Gastrocnemius medialis (tissue), 4 donors: ENCODE data around the gene COLGALT1. TPM values are rescaled to one million over a fixed set of nuclear protein-coding genes. Genes with fewer than 3 reads are reported as not detected.

Source experiments
- ATAC-seq, 2 donors: fragments of 150-250 bp; one replicate each; pipeline ENCODE4 v1.9.1; 2016
- DNase-seq, 2 donors: peaks; one replicate each; pipeline ENCODE4 v3.0.0-alpha.2; 2019
- H3K27ac ChIP-seq, 4 donors: fragments of 200-600 bp; sonication (generic); 1 replicate in 1 of 4; 2 replicates in 3 of 4; pipeline ENCODE4 v1.5.1; 2016 to 2018; ENCODE audit warnings: mild to moderate bottlenecking in 2 of 4, moderate library complexity in 1 of 4
- H3K27me3 ChIP-seq, 3 donors: fragments of 200-600 bp; sonication (generic) in 2 of 3; 1 replicate in 1 of 3; 2 replicates in 2 of 3; pipeline versions ENCODE4 v1.5.1 to v1.6.0; 2016 to 2019; ENCODE audit warnings: mild to moderate bottlenecking in 1 of 3, moderate library complexity in 1 of 3
- H3K36me3 ChIP-seq, 2 donors: fragments of 200-600 bp; sonication (generic) in 1 of 2; one replicate each; pipeline ENCODE4 v1.5.1; 2017 to 2018
- H3K4me1 ChIP-seq, 2 donors: fragments of 200-600 bp; sonication (generic) in 1 of 2; one replicate each; pipeline ENCODE4 v1.5.1; 2016 to 2017; ENCODE audit warnings: mild to moderate bottlenecking in 2 of 2
- H3K4me3 ChIP-seq, 4 donors: fragments of 200-600 bp; sonication (generic) in 3 of 4; 1 replicate in 1 of 4; 2 replicates in 3 of 4; pipeline ENCODE4 v1.5.1; 2016 to 2019; ENCODE audit warnings: mild to moderate bottlenecking in 2 of 4
- H3K9me3 ChIP-seq, 3 donors: fragments of 200-600 bp; sonication (generic) in 2 of 3; 1 replicate in 1 of 3; 2 replicates in 2 of 3; pipeline ENCODE4 v1.5.1; 2016 to 2019
- POLR2A ChIP-seq, 2 donors: fragments of 450-650 bp; IDR thresholded peaks; one replicate each; pipeline ENCODE4 v1.6.1; 2017; ENCODE audit warnings: antibody characterized with exemption in 2 of 2, mild to moderate bottlenecking in 2 of 2, moderate library complexity in 2 of 2
- in situ Hi-C, 4 donors: fragments of 200-750 bp; cut with MboI; loops; one replicate each; pipeline versions ENCODE4 v1.15.0 to v1.8.0; 2017; ENCODE audit warnings: low sequenced_read_pairs in 4 of 4
- intact Hi-C: fragments of 100-400 bp; cut with DNase I; formaldehyde crosslinking; loops from one replicate; pipeline ENCODE4 v1.15.1; 2023; ENCODE audit warnings: low total_unique reads
- total RNA-seq, 4 donors: library from RNA; depleted of rRNA; stranded (reverse); fragments of >200 nt; gene quantifications; one replicate each; pipeline versions ENCODE4 v1.1.0 to v1.2.3, GENCODE V29; 2016
- TF ChIP-seq, protein P1 (sequence below), 5 experiments: fragments of 450-650 bp in 3 of 5; fragments of 200-600 bp in 2 of 5; sonication (generic) in 2 of 5; IDR thresholded peaks in 4 of 5; conservative IDR thresholded peaks in 1 of 5; 1 replicate in 4 of 5; 2 replicates in 1 of 5; pipeline ENCODE4 v1.5.1; 2016 to 2019; ENCODE audit warnings: antibody characterized with exemption in 5 of 5, mild to moderate bottlenecking in 3 of 5, moderate library complexity in 3 of 5

COLGALT1 gene
- total RNA-seq, 4 donors from 2014 or later = 16.6 to 33.2 (median 27.5) TPM

DNA sequence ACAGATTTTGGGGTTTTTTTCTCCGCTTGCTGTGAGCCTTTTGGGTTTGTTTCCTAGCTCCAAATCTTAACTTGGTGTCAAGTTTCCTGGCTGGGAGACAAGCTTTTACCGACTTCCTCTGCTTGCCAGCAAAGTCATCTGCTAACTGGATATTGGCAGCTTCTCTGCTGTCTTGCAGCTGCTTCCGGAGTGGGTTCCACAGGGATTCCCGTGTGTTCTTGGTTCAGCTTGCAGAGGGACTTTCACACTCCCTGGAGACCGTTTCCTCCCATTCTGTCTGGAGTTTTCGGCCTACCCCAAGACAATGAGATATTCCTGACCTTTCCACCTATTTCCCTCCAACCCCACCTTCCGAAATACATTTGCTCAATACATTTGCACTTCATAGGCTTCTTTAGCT is 2.2 kb upstream of the COLGALT1 start:
- peak; percentile 44 to 62 for ATAC-seq
- Histone ChIP-seq H3K27ac (peak overlapping the region; percentile 51 to 71 (median 58)), H3K9me3 (no peaks in the 10 kb centered on the region), H3K36me3 (peaks cover 0 to 4% of the 10 kb centered on the region in 2 donors), H3K4me1 (peaks cover 13 to 19% of the 10 kb centered on the region in 2 donors), H3K4me3 (no peak overlapping the region), H3K27me3 (no peaks in the 10 kb centered on the region)
- intact Hi-C loops = loop anchor here (10.0 kb wide), 1 partner anchor 218 kb away; the partner anchor contains the start of genes ANO8 and GTPBP3
- peak; percentile 70 to 74 for DNase-seq
- in situ Hi-C loops = no loop called here
- TF ChIP-seq, protein P1, sequence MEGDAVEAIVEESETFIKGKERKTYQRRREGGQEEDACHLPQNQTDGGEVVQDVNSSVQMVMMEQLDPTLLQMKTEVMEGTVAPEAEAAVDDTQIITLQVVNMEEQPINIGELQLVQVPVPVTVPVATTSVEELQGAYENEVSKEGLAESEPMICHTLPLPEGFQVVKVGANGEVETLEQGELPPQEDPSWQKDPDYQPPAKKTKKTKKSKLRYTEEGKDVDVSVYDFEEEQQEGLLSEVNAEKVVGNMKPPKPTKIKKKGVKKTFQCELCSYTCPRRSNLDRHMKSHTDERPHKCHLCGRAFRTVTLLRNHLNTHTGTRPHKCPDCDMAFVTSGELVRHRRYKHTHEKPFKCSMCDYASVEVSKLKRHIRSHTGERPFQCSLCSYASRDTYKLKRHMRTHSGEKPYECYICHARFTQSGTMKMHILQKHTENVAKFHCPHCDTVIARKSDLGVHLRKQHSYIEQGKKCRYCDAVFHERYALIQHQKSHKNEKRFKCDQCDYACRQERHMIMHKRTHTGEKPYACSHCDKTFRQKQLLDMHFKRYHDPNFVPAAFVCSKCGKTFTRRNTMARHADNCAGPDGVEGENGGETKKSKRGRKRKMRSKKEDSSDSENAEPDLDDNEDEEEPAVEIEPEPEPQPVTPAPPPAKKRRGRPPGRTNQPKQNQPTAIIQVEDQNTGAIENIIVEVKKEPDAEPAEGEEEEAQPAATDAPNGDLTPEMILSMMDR (IDR thresholded peaks at IDR 0.05 in 4 of 5, conservative IDR thresholded peaks at IDR 0.05 in 1 of 5) = no peak
- no peak for TF ChIP-seq POLR2A (IDR thresholded peaks at IDR 0.05)

DNA sequence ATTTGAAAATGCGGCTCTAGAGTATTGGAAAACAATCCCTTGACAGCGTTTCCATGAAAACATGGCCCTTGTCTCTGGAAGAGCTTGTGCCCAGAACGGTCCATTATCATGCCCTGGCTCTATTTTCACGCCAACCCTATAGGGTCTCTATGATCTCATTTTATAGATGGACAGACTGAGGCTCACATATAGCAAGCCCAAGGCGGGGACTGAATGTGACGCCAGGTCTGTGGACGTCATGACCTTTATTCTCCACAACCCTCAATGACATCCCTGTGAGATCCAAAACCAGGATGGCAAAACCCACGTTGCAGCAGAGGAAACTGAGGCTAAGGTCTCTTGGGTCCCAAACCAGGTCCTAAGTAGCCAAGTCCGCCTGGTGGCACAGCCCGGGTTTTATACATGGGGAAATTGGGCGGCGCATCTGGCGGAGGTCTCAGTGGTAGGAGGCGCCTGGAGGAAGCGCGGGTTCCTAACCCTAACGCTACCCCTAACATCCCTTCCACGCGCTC is 425 bp upstream of the COLGALT1 start:
- intact Hi-C loops = loop anchor here (1.0 to 10.0 kb wide), 4 partner anchors 42 to 309 kb away; partner anchors contain the start of genes ANO8, GTPBP3 and SLC27A1

DNA sequence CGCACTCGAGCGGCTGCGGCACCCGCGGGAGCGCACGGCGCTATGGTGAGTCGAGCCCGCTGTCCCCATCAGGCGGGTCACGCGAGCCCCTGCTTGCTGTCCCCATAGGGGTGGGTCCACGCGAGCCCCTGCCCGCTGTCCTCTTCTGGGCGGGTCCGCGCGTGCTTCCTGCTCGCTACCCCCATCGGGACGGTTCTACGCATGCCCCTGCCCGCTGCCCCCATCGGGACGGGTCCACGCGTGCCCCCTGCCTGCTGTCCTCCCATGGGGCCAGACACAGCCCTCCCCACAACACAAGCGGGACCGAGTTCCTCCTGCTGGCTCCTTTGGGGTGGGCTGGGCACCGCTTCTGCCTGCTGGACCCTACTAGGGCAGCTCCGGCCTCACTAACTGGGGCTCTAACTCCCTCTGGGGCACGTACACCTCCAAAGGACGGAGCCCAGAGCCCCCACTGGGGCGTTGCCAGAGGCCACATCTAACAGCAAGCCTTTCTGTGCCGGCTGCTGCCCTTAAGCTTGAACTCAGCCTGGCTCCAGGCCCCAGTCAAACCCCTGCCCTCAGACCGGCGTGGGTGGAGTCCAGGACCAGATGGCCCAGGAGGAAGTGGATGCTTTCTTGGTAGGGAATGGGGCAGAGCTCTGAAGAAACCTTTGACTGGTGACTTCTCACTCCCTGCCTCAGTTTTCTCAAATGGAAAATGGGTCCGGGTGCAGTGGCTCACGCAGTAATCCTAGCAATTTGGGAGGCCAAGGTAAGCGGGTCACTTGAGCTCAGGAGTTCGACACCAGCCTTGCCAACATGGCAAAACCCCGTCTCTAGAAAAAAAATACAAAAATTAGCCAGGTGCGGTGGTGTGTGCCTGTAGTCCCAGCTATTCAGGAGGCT is 722 bp downstream of the COLGALT1 start:
- Histone ChIP-seq H3K4me1 (peaks cover 13 to 25% of the 10 kb centered on the region in 2 donors), H3K9me3 (no peaks in the 10 kb centered on the region), H3K27me3 (no peaks in the 10 kb centered on the region), H3K4me3 (peak overlapping the region; percentile 62 to 100 (median 87)), H3K27ac (peak overlapping the region; percentile 72 to 86 (median 85)), H3K36me3 (peaks cover 0 to 20% of the 10 kb centered on the region in 2 donors)
- DNase-seq = peak; percentile 41 to 42
- in situ Hi-C loops (no loop called here), intact Hi-C loops (loop anchor here (1.0 to 10.0 kb wide), 4 partner anchors 43 to 310 kb away; partner anchors contain the start of genes ANO8, GTPBP3 and SLC27A1)
- TF ChIP-seq, protein P1 (IDR thresholded peaks at IDR 0.05 in 4 of 5, conservative IDR thresholded peaks at IDR 0.05 in 1 of 5) = peak in 1 of 5 experiments; percentile 7
- TF ChIP-seq POLR2A (IDR thresholded peaks at IDR 0.05) = no peak
- peak; percentile 30 to 46 for ATAC-seq

More for the DNA sequence above, 425 bp upstream of the COLGALT1 start:
- Histone ChIP-seq H3K27me3 (no peaks in the 10 kb centered on the region), H3K4me1 (peaks cover 13 to 25% of the 10 kb centered on the region in 2 donors), H3K27ac (peak overlapping the region; percentile 72 to 86 (median 85)), H3K4me3 (peak overlapping the region; percentile 62 to 93 (median 74)), H3K36me3 (peaks cover 0 to 16% of the 10 kb centered on the region in 2 donors), H3K9me3 (no peaks in the 10 kb centered on the region)
- in situ Hi-C loops = no loop called here
- TF ChIP-seq, protein P1 (IDR thresholded peaks at IDR 0.05 in 4 of 5, conservative IDR thresholded peaks at IDR 0.05 in 1 of 5) = no peak
- no peak for TF ChIP-seq POLR2A (IDR thresholded peaks at IDR 0.05)
- ATAC-seq (peak in 1 of 2 donors; percentile 14), DNase-seq (no peak)

DNA sequence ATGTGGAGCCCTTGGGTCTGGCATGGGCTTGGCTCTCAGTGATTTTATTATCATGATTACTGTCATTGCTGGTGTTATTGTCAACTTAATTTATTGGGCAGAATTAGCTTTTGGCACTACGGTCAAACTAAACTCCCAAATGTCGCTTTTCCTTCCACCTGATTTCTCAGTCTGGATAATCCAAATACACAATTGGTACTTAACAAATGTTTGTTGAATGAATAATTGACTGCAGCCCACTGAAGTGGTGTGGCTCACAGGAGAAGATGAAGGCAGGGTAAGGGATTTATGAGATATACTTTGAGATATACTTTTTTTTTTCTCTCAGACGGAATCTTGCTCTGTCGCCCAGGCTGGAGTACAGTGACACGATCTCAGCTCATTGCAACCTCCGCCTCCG is 1.5 kb downstream of the COLGALT1 start:
- ATAC-seq = no peak
- no peaks in the 10 kb centered on the region for H3K27me3 ChIP-seq
- no peaks in the 10 kb centered on the region for H3K9me3 ChIP-seq
- in situ Hi-C loops = no loop called here
- peak overlapping the region in 2 of 4 donors; percentile 62 to 81 for H3K4me3 ChIP-seq
- intact Hi-C loops = loop anchor here (5.0 to 10.0 kb wide), 2 partner anchors 85 to 222 kb away; partner anchors contain the start of genes ANO8, GTPBP3 and SLC27A1
- TF ChIP-seq, protein P1 (IDR thresholded peaks at IDR 0.05 in 4 of 5, conservative IDR thresholded peaks at IDR 0.05 in 1 of 5) = no peak
- no peak for TF ChIP-seq POLR2A (IDR thresholded peaks at IDR 0.05)
- DNase-seq = no peak
- peak overlapping the region in 2 of 4 donors; percentile 72 to 85 for H3K27ac ChIP-seq
- peaks cover 13 to 25% of the 10 kb centered on the region in 2 donors for H3K4me1 ChIP-seq
- peaks cover 0 to 25% of the 10 kb centered on the region in 2 donors for H3K36me3 ChIP-seq
